ENCODE measurements around the gene DAAM2. TPM values are rescaled to one million over a fixed set of nuclear protein-coding genes. Genes with fewer than 3 reads are reported as not detected.

DAAM2 gene
- total and polyA plus RNA-seq, 2 donors, result 21.1 to 25.9 TPM

DNA sequence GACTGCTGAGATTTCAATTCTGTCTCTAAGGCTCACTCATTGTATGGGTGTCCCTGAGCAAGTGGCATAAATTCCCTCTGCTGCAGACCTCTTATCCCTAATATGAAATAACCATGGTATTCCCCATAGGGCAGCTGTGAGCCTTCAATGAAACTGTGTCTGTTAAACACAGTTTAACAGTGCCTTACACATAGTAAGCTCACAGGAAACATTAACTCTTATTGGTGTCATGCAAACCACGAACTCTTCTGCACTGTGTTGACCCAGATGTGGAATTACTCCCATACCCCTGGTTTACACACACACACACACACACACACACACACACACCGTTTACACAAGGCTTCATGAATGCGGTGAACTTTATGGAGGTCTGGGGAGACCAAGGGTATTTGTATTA lies 23.2 kb downstream of the DAAM2 start:
- H3K36me3 ChIP-seq (ENCODE audit: insufficient read depth), result no peaks in the 10 kb centered on the region
- no peak overlapping the region for H3K4me3 ChIP-seq (ENCODE audit: low read depth, low read length)
- H3K27ac ChIP-seq (ENCODE audit: low read depth), result no peak overlapping the region
- no peak for DNase-seq (ENCODE audit: extremely low spot score)
- H3K4me1 ChIP-seq (ENCODE audit: insufficient read depth), result no peaks in the 10 kb centered on the region
- 82% methylated on average over 3 of the region's 3 CpGs for WGBS

DNA sequence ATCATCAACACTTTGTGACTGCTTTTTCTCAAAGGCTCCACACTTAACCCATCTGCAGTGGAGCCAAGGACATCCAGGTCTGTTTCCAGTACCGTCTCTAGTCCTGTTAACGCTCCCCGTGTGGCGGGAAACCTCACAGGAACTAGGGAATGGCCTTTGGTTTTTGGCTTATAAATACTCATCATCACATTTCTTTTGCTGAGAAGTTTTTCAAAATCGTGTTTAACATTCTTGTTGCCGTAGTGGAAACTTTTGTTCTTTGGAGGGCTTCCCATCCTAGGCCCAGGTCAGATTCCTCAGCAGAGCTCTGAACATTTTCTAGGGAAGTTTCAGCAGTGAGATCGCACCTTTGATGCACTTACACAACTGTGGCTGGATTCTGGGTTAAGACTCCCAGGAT lies 24.6 kb downstream of the DAAM2 start:
- Histone ChIP-seq H3K4me3 (ENCODE audit: low read depth, low read length) (no peak overlapping the region), H3K4me1 (ENCODE audit: insufficient read depth) (no peaks in the 10 kb centered on the region), H3K27ac (ENCODE audit: low read depth) (no peak overlapping the region), H3K36me3 (ENCODE audit: insufficient read depth) (no peaks in the 10 kb centered on the region)
- WGBS, result 40% methylated on average over 7 of the region's 7 CpGs
- no peak for DNase-seq (ENCODE audit: extremely low spot score)

DNA sequence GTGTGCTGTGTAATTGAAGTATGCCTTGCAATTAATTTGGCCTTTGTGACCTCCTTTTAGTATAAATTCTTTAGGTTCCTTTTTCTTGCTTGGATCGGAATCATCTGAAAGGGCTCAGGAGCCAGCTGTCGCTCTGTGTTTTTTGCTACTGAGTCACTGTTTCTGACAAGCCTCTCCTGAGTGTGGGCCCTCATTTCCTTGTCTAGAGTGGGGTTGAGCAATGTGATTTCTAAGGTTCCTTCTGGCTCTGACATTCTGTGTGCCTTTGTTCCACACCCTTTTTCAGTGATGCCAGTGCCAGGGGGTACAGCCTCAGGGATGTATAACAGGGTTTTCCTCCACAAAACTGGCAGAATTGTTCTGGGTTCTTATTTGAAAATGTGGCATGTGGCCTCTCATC lies 26.5 kb downstream of the DAAM2 start:
- Histone ChIP-seq H3K36me3 (ENCODE audit: insufficient read depth) (no peaks in the 10 kb centered on the region), H3K4me1 (ENCODE audit: insufficient read depth) (no peaks in the 10 kb centered on the region), H3K4me3 (ENCODE audit: low read depth, low read length) (no peak overlapping the region), H3K27ac (ENCODE audit: low read depth) (no peak overlapping the region)
- DNase-seq (ENCODE audit: extremely low spot score), result no peak
- WGBS, result 75% methylated on average over 2 of the region's 2 CpGs

GRCh38 chr6:39819228-39819627 lies 27.1 kb downstream of the DAAM2 start:
- DNase-seq (ENCODE audit: extremely low spot score), result no peak
- H3K4me3 ChIP-seq (ENCODE audit: low read depth, low read length), result no peak overlapping the region
- no peak overlapping the region for H3K27ac ChIP-seq (ENCODE audit: low read depth)
- 80% methylated on average over 1 of the region's 1 CpG for WGBS
- no peaks in the 10 kb centered on the region for H3K4me1 ChIP-seq (ENCODE audit: insufficient read depth)
- H3K36me3 ChIP-seq (ENCODE audit: insufficient read depth), result no peaks in the 10 kb centered on the region

DNA sequence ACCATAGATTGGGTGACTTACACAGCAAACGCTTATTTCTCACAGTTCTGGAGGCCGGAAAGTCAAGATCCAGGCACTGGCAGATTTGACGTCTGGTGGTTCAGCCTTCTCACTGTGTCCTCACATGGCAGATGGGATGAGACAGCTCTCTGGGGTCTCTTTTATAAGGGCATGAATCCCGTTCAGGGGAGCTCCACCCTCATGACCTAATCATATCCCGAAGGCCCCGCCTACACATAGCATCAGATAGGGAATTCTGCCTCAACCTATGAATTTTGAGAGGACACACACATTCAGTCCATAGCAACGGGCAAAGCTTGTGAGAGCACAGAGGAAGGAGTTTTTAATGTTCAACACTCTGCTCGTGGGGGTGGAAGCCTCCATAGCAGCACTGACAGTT lies 27.5 kb downstream of the DAAM2 start:
- Histone ChIP-seq H3K36me3 (ENCODE audit: insufficient read depth) (no peaks in the 10 kb centered on the region), H3K27ac (ENCODE audit: low read depth) (no peak overlapping the region), H3K4me3 (ENCODE audit: low read depth, low read length) (no peak overlapping the region), H3K4me1 (ENCODE audit: insufficient read depth) (no peaks in the 10 kb centered on the region)
- WGBS, result 79% methylated on average over 8 of the region's 8 CpGs
- no peak for DNase-seq (ENCODE audit: extremely low spot score)

- no peaks in the 10 kb centered on the region for H3K4me1 ChIP-seq (ENCODE audit: insufficient read depth)
- no peaks in the 10 kb centered on the region for H3K36me3 ChIP-seq (ENCODE audit: insufficient read depth)
- H3K27ac ChIP-seq (ENCODE audit: low read depth), result no peak overlapping the region
- no peak overlapping the region for H3K4me3 ChIP-seq (ENCODE audit: low read depth, low read length)
- no peak for DNase-seq (ENCODE audit: extremely low spot score)
Measured at GRCh38 chr6:39820553-39820952, 28.4 kb downstream of the DAAM2 start.

DNA sequence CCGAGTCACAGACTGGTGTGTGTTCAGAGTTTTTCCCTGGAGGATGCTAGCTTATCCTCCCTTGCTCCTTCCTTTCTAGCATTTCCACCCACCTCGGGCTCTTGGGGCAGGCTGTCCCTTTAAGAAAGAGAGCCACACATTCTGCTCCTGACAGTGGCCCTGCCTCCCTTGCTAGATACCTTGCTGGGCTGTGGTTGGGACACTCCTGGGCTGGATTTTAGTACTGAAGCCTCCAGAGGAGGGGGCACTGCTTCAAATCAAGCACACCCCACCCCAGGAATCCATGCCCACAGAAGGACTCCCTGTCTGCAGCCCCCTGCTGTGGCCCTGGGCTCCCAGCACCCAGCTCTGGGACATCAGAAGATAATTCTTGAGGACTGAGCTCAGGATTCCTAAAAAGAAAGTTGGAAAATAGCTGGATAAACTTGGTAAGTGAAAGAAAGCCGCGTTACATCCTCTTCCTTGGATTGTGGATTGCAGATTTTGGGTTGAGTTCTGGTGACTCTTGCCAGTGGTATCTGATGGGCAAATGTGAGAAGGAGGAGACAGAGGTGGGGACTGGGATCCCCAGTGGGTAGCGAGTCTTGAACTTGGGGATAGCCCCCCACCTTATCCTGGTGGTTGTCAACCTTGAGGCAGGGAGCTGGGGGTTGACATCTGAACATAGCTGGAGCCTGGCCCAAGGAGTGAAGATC lies 29.0 kb downstream of the DAAM2 start:
- H3K4me3 ChIP-seq (ENCODE audit: low read depth, low read length), result no peak overlapping the region
- H3K27ac ChIP-seq (ENCODE audit: low read depth), result no peak overlapping the region

GRCh38 chr6:39821742-39822532 lies 29.8 kb downstream of the DAAM2 start:
- no peaks in the 10 kb centered on the region for H3K4me1 ChIP-seq (ENCODE audit: insufficient read depth)

More for the DNA sequence above, 29.0 kb downstream of the DAAM2 start:
- WGBS, result 49% methylated on average over 5 of the region's 5 CpGs
- DNase-seq (ENCODE audit: extremely low spot score), result no peak
- Histone ChIP-seq H3K4me1 (ENCODE audit: insufficient read depth) (no peaks in the 10 kb centered on the region), H3K36me3 (ENCODE audit: insufficient read depth) (no peaks in the 10 kb centered on the region)

DNA sequence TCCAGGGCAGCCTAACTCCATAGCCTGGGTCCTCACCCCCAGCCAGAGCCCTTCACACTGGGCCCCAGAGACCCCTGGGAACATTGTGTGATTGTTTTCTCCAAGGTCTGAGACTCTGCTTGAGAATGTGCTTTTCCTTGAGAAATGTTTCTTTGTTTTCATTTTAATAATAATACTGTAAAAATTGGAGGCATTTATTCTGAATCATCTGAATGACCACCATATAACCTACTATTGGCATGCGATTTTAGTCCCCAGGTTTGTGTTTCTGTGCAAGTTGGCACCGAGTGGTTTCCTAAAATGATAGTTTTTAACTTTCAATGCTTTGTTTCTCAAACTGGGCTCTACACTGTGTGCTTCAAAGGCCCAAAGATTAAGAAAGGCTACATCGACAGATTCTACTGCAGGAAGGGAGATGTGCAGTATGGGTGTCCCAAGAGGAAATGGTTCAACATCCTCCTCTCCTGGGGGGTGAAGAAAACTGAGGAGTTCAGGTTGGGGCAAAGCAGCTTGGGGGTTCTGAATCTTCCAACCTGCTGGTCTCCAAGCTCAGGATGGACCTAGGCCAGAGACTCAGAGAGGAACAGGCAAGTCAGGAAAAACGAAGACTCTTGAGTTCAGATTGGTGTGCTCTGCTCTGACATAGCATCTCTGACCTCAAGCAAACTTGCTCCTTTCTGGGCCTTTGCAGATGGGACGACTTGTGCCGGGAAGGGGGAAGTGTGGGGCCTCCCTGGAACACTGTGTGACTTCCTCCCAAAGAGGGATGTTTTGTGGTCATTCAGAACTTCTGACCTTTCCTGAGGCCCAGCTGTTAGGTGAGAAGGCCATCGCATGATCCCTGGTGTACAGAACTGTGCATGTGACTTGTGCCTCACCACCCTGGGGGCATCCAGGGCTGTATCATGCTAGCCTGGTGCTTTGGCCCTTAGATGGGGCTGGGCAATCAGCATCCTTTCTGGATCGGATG lies 31.0 kb downstream of the DAAM2 start:
- H3K27ac ChIP-seq (ENCODE audit: low read depth), result no peak overlapping the region
- DNase-seq (ENCODE audit: extremely low spot score), result no peak
- H3K4me3 ChIP-seq (ENCODE audit: low read depth, low read length), result no peak overlapping the region
- no peaks in the 10 kb centered on the region for H3K36me3 ChIP-seq (ENCODE audit: insufficient read depth)
- H3K4me1 ChIP-seq (ENCODE audit: insufficient read depth), result no peaks in the 10 kb centered on the region
- 79% methylated on average over 8 of the region's 8 CpGs for WGBS

More at GRCh38 chr6:39821742-39822532, 29.8 kb downstream of the DAAM2 start:
- Histone ChIP-seq H3K36me3 (ENCODE audit: insufficient read depth) (no peaks in the 10 kb centered on the region), H3K27ac (ENCODE audit: low read depth) (peak overlapping the region; percentile 33), H3K4me3 (ENCODE audit: low read depth, low read length) (no peak overlapping the region)
- DNase-seq (ENCODE audit: extremely low spot score), result no peak
- WGBS, result 44% methylated on average over 7 of the region's 7 CpGs

- no peak for DNase-seq (ENCODE audit: extremely low spot score)
- H3K27ac ChIP-seq (ENCODE audit: low read depth), result no peak overlapping the region
- H3K36me3 ChIP-seq (ENCODE audit: insufficient read depth), result no peaks in the 10 kb centered on the region
- no peak overlapping the region for H3K4me3 ChIP-seq (ENCODE audit: low read depth, low read length)
- 83% methylated on average over 9 of the region's 9 CpGs for WGBS
- no peaks in the 10 kb centered on the region for H3K4me1 ChIP-seq (ENCODE audit: insufficient read depth)
Measured at GRCh38 chr6:39824030-39824926, 32.1 kb downstream of the DAAM2 start.

- no peak overlapping the region for H3K4me3 ChIP-seq (ENCODE audit: low read depth, low read length)
- H3K4me1 ChIP-seq (ENCODE audit: insufficient read depth), result no peaks in the 10 kb centered on the region
- no peak overlapping the region for H3K27ac ChIP-seq (ENCODE audit: low read depth)
- WGBS, result 81% methylated on average over 2 of the region's 2 CpGs
- no peak for DNase-seq (ENCODE audit: extremely low spot score)
- no peaks in the 10 kb centered on the region for H3K36me3 ChIP-seq (ENCODE audit: insufficient read depth)
Measured at GRCh38 chr6:39829331-39829730, 37.2 kb downstream of the DAAM2 start.

GRCh38 chr6:39830444-39830843 lies 38.3 kb downstream of the DAAM2 start:
- H3K4me3 ChIP-seq (ENCODE audit: low read depth, low read length), result no peak overlapping the region
- WGBS, result 90% methylated on average over 7 of the region's 7 CpGs
- H3K27ac ChIP-seq (ENCODE audit: low read depth), result no peak overlapping the region

GRCh38 chr6:39831701-39832100 lies 39.5 kb downstream of the DAAM2 start:
- Histone ChIP-seq H3K27ac (ENCODE audit: low read depth) (no peak overlapping the region), H3K4me3 (ENCODE audit: low read depth, low read length) (no peak overlapping the region), H3K36me3 (ENCODE audit: insufficient read depth) (no peaks in the 10 kb centered on the region), H3K4me1 (ENCODE audit: insufficient read depth) (no peaks in the 10 kb centered on the region)
- no peak for DNase-seq (ENCODE audit: extremely low spot score)
- 90% methylated on average over 6 of the region's 6 CpGs for WGBS

More at GRCh38 chr6:39830444-39830843, 38.3 kb downstream of the DAAM2 start:
- H3K36me3 ChIP-seq (ENCODE audit: insufficient read depth), result no peaks in the 10 kb centered on the region
- no peak for DNase-seq (ENCODE audit: extremely low spot score)
- no peaks in the 10 kb centered on the region for H3K4me1 ChIP-seq (ENCODE audit: insufficient read depth)

Data from urinary bladder (tissue), 4 donors.